DMS153 treated with DMSO at 0.1 percent for 48 hours (cell line): ENCODE results near the gene ZNF682.
"Not testable (repeated sequence)": the region's sequence is repeated elsewhere in the genome, so short reads cannot be mapped to it uniquely, and the experiment has no call there.

Source experiments
- DNase-seq: peaks from one replicate; lab custom pipeline; 2025; ENCODE audit not compliant: unreplicated experiment; lab: John Stamatoyannopoulos, UW

ZNF682 gene

GRCh38 chr19:19997656-19998268, 41.5 kb downstream of the ZNF682 start:
- DNase-seq, result no peak

- no peak for DNase-seq
Measured at GRCh38 chr19:19966862-19967261, 72.4 kb downstream of the ZNF682 start.

GRCh38 chr19:19966126-19966525, 73.2 kb downstream of the ZNF682 start:
- not testable (repeated sequence) for DNase-seq

DNA sequence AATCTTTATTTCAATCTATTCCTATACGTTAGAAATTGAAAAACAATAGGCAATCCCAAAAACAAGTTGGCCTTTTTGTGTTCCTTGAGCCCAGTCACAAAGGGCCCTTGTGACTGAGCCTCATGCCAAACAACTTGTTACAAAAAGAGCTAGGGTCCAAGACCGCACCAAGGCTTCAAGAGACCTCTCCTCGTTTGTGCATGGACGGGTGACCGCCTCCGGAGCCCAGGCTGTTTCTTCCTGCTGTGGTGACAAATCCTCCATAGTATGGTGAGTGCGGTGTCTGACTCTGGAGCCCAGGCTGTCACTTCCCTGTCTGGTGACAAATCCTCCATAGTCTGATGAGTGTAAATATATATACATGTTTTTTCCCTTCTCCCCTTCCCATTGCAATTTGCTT, 74.9 kb downstream of the ZNF682 start:
- no peak for DNase-seq

DNA sequence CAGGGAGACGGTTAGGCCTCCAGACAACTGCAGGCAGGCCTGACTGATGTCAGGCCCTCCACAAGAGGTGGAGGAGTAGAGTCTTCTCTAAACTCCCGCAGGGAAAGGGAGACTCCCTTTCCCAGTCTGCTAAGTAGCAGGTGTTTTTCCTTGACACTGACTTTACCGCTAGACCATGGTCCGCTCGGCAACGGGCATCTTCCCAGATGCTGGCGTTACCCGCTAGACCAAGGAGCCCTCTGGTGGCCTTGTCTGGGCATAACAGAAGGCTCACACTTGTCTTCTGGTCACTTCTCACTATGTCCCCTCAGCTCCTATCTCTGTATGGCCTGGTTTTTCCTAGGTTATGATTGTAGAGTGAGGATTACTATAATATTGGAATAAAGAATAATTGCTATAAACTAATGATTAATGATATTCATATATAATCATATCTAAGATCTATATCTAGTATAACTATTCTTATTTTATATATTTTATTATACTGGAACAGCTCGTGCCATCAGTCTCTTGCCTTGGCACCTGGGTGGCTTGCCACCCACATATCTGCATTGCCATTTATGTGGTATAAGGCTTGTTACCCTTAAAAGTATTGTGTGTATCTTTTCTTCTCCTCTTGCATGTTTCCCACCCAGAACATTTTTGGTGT, 80.0 kb downstream of the ZNF682 start:
- DNase-seq, result peak; percentile 1

GRCh38 chr19:19957766-19958165, 81.5 kb downstream of the ZNF682 start:
- DNase-seq, result not testable (repeated sequence)

GRCh38 chr19:19956434-19957075, 82.8 kb downstream of the ZNF682 start:
- no peak for DNase-seq

DNA sequence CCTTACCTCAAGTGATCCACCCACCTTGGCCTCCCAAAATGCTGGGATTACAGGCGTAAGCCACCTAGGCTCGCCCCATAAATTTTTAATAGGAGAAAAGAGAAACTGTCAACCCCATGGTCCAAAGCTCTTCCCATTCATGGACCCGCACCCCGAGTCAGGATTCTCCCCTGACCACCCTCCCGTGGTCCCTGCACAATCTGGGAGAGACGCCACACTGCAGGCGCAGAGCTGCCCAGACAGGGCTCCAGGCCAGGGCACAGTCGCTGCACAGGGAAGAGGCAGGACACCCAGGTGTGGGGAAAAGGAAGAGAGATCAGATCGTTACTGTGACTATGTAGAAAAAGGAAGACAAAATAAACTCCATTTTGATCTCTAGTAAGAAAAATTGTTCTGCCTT, 84.1 kb downstream of the ZNF682 start:
- DNase-seq, result no peak
